Nephron progenitor cell (in vitro differentiated cells): ENCODE measurements around the gene CR1.
"Not testable (repeated sequence)": the region's sequence is repeated elsewhere in the genome, so short reads cannot be mapped to it uniquely, and the experiment has no call there.

Experiments
- DNase-seq: peaks from one replicate; pipeline ENCODE4 v3.0.0; 2021
- H3K27ac Mint-ChIP-seq: 2 replicates; pipeline ENCODE4 v1.8.0; 2021; ENCODE audit warnings: mild to moderate bottlenecking, moderate library complexity, mixed read lengths
- H3K27me3 Mint-ChIP-seq: 2 replicates; pipeline ENCODE4 v1.8.0; 2021; ENCODE audit warnings: mild to moderate bottlenecking, low read depth, mixed read lengths; ENCODE audit not compliant: poor library complexity
- H3K36me3 Mint-ChIP-seq: 2 replicates; pipeline ENCODE4 v1.8.0; 2021; ENCODE audit warnings: low read depth, mixed read lengths
- H3K4me1 Mint-ChIP-seq: 2 replicates; pipeline ENCODE4 v1.8.0; 2021; ENCODE audit warnings: mixed read lengths
- H3K4me3 Mint-ChIP-seq: 2 replicates; pipeline ENCODE4 v1.8.0; 2021; ENCODE audit warnings: mild to moderate bottlenecking, moderate library complexity, mixed read lengths
- H3K9me3 Mint-ChIP-seq: 2 replicates; pipeline ENCODE4 v1.8.0; 2021; ENCODE audit warnings: mild to moderate bottlenecking, moderate library complexity, mixed read lengths
- TF ChIP-seq, protein P1 (sequence below): fragments of 200-600 bp; sonication (generic); IDR thresholded peaks from 2 replicates; pipeline ENCODE4 v1.5.0; 2021; ENCODE audit warnings: antibody characterized with exemption

The CR1 gene

DNA sequence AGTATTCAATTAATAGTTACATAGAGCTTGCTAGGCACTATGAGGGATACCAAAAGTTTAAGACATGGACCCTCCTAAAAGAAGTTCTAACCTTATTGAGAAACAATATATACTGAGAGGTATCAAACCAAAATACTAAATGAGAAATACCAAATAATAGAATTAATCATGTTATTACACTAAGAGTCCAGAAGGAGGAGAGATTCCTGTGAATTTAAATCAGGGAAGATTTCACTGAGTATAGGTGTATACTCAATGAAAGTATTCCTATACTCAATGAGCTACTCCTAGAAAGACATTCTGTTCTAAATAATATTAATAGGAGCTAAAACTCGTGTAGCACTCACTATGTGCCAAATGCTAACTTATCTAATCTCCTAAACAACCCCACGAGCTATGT, 158.4 kb downstream of the CR1 start:
- Mint-ChIP-seq H3K9me3 (no peaks in the 10 kb centered on the region), H3K36me3 (no peaks in the 10 kb centered on the region), H3K27ac (no peak overlapping the region), H3K4me1 (peaks cover 13% of the 10 kb centered on the region), H3K27me3 (peaks cover 6% of the 10 kb centered on the region), H3K4me3 (no peak overlapping the region)
- no peak for DNase-seq
- TF ChIP-seq, protein P1, sequence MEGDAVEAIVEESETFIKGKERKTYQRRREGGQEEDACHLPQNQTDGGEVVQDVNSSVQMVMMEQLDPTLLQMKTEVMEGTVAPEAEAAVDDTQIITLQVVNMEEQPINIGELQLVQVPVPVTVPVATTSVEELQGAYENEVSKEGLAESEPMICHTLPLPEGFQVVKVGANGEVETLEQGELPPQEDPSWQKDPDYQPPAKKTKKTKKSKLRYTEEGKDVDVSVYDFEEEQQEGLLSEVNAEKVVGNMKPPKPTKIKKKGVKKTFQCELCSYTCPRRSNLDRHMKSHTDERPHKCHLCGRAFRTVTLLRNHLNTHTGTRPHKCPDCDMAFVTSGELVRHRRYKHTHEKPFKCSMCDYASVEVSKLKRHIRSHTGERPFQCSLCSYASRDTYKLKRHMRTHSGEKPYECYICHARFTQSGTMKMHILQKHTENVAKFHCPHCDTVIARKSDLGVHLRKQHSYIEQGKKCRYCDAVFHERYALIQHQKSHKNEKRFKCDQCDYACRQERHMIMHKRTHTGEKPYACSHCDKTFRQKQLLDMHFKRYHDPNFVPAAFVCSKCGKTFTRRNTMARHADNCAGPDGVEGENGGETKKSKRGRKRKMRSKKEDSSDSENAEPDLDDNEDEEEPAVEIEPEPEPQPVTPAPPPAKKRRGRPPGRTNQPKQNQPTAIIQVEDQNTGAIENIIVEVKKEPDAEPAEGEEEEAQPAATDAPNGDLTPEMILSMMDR: no peak

DNA sequence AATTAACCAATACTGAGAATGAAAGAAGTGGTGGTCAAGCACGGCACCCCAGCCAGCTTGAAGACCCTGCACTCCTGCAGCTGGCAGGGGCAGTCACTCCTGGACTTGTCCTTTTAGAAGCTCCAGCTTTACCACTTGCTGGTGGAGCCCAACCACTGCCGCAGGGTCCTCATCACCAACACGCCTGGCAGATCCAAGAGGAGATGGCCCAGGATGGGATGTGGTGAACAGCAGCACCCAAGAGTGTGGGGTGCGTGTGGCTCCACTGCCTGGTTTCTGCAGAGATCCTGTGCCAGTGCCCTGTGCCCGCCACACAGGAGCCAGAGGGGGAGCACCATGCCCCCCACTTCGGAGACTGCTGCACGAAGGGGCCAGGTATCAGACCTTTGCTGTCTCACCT, 162.5 kb downstream of the CR1 start:
- H3K27me3 Mint-ChIP-seq: peaks cover 6% of the 10 kb centered on the region
- no peak overlapping the region for H3K27ac Mint-ChIP-seq
- TF ChIP-seq, protein P1: no peak
- H3K9me3 Mint-ChIP-seq: peaks cover 13% of the 10 kb centered on the region
- DNase-seq: no peak
- no peaks in the 10 kb centered on the region for H3K36me3 Mint-ChIP-seq
- no peaks in the 10 kb centered on the region for H3K4me1 Mint-ChIP-seq
- H3K4me3 Mint-ChIP-seq: no peak overlapping the region

DNA sequence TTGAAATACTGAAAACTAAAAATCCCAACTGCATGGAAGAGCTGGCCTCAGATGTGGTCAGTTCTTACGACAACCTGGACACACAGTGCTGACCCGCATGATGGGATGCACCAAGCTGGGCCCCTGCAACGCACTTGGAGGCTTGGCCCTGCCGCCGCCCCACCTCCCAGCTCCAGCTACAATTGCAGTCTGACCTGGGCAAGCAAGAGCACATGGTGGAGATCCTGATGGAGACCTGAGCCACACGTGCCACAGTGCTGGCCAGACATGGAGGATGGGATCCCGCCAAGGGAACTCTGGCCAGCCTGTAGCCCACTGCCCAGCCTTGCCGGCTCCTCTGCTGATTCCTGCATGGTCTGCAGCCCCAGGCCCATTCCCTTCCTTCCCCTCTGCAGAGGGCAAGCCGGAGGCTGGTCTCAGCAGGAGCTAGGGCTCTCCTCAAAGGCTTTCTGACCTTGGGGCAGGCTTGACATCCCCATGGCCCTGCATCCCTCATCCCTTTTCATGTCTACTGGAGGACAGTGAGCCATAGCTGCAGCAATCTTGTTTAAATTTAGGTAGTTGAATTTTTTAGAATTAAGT, 163.0 kb downstream of the CR1 start:
- peaks cover 6% of the 10 kb centered on the region for H3K27me3 Mint-ChIP-seq
- no peak overlapping the region for H3K4me3 Mint-ChIP-seq
- TF ChIP-seq, protein P1: no peak
- peaks cover 5% of the 10 kb centered on the region for H3K36me3 Mint-ChIP-seq
- H3K9me3 Mint-ChIP-seq: peaks cover 19% of the 10 kb centered on the region
- no peak overlapping the region for H3K27ac Mint-ChIP-seq
- H3K4me1 Mint-ChIP-seq: no peaks in the 10 kb centered on the region
- no peak for DNase-seq

DNA sequence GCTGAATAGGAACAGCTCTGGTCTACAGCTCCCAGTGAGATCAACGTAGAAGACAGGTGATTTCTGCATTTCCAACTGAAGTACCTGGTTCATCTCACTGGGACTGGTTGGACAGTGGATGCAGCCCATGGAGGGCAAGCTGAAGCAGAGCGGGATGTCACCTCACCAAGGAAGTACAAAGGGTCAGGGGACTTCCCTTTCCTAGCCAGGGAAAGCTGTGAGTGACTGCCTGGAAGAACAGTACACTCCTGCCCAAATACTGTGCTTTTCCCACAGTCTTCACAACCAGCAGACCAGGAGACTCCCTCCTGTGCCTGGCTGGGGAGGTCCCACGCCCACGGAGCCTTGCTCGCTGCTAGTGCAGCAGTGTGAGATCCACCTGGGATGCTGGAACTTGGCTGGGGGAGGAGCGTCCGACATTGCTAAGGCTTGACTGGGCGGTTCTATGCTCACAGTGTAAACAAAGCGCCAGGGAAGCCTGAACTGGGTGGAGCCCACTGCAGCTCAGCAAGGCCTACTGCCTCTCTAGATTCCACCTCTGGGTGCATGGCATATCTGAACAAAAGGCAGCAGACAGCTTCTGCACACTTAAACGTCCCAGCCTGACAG, 163.7 kb downstream of the CR1 start:
- H3K27ac Mint-ChIP-seq: no peak overlapping the region
- no peaks in the 10 kb centered on the region for H3K4me1 Mint-ChIP-seq
- no peak for DNase-seq
- peaks cover 6% of the 10 kb centered on the region for H3K27me3 Mint-ChIP-seq
- TF ChIP-seq, protein P1: no peak
- H3K4me3 Mint-ChIP-seq: no peak overlapping the region
- H3K36me3 Mint-ChIP-seq: peaks cover 9% of the 10 kb centered on the region
- peaks cover 25% of the 10 kb centered on the region for H3K9me3 Mint-ChIP-seq

DNA sequence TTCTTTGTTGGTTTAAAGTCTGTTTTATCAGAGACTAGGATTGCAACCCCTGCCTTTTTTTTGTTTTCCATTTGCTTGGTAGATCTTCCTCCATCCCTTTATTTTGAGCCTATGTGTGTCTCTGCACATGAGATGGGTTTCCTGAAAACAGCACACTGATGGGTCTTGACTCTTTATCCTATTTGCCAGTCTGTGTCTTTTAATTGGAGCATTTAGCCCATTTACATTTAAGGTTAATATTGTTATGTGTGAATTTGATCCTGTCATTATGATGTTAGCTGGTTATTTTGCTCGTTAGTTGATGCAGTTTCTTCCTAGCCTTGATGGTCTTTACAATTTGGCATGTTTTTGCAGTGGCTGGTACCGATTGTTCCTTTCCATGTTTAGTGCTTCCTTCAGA, 165.5 kb downstream of the CR1 start:
- Mint-ChIP-seq H3K27me3 (peaks cover 11% of the 10 kb centered on the region), H3K9me3 (peaks cover 39% of the 10 kb centered on the region)
- not testable (repeated sequence) for DNase-seq, H3K4me1 Mint-ChIP-seq, H3K27ac Mint-ChIP-seq, H3K36me3 Mint-ChIP-seq, H3K4me3 Mint-ChIP-seq

DNA sequence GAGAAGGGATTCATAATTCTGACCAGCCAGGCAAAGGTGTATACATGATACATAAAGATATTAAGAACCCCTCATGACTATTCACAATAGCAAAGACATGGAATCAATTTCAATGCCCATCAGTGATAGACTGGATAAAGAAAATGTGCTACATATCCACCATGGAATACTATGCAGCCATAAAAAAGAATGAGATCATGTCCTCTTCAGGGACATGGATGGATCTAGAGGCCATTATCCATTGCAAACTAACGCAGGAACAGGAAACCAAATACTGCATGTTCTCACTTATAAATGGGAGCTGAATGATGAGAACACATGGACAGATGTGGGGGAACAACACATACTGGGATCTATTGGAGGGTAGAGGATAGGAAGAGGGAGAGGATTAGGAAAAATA, 170.4 kb downstream of the CR1 start:
- TF ChIP-seq, protein P1: no peak
- Mint-ChIP-seq H3K4me1 (no peaks in the 10 kb centered on the region), H3K9me3 (peaks cover 48% of the 10 kb centered on the region), H3K27me3 (peaks cover 50% of the 10 kb centered on the region), H3K4me3 (no peak overlapping the region), H3K27ac (no peak overlapping the region), H3K36me3 (peaks cover 10% of the 10 kb centered on the region)
- no peak for DNase-seq
